GM12878 (cell line): ENCODE data around the gene CA5A. TPM values are rescaled to one million over a fixed set of nuclear protein-coding genes. Genes with fewer than 3 reads are reported as not detected.

Experiments
- BCL3 ChIP-seq: IDR thresholded peaks from 2 replicates; pipeline ENCODE4 v1.6.1; 2011; ENCODE audit warnings: borderline replicate concordance, low read depth, mild to moderate bottlenecking, moderate library complexity, low read length; ENCODE audit not compliant: insufficient read depth, poor library complexity, severe bottlenecking
- CBFB ChIP-seq: IDR thresholded peaks from 2 replicates; pipeline ENCODE4 v1.6.1; 2016; ENCODE audit warnings: antibody characterized with exemption, low read depth
- CTCF ChIP-seq, 3 experiments: IDR thresholded peaks in 2 of 3; conservative IDR thresholded peaks in 1 of 3; 2 replicates each; pipeline ENCODE4 v1.5.1; 2011; ENCODE audit warnings: low read depth in 3 of 3, low read length in 3 of 3, mild to moderate bottlenecking in 3 of 3, control low read depth in 2 of 3, moderate library complexity in 2 of 3, inconsistent platforms in 1 of 3, mixed read lengths in 1 of 3; ENCODE audit not compliant: control insufficient read depth in 2 of 3, insufficient read depth in 1 of 3; ENCODE audit errors: extremely low read depth in 1 of 3
- LARP7 ChIP-seq: fragments of 450-650 bp; IDR thresholded peaks from 2 replicates; pipeline ENCODE4 v1.6.1; 2017; ENCODE audit warnings: mild to moderate bottlenecking
- NKRF ChIP-seq: fragments of 450-650 bp; conservative IDR thresholded peaks from 2 replicates; pipeline ENCODE4 v1.6.1; 2017; ENCODE audit warnings: mild to moderate bottlenecking, moderate library complexity
- POLR2AphosphoS5 ChIP-seq: IDR thresholded peaks from 2 replicates; pipeline ENCODE4 v1.6.1; 2011; ENCODE audit warnings: mild to moderate bottlenecking, low read length, inconsistent platforms
- RAD21 ChIP-seq: IDR thresholded peaks from 2 replicates; pipeline ENCODE4 v1.6.1; 2011; ENCODE audit warnings: mild to moderate bottlenecking, low read depth, low read length, moderate library complexity; ENCODE audit not compliant: insufficient read depth
- SMARCA5 ChIP-seq: fragments of 450-650 bp; IDR thresholded peaks from 2 replicates; pipeline ENCODE4 v1.6.1; 2017; ENCODE audit warnings: mild to moderate bottlenecking
- TBL1XR1 ChIP-seq: IDR thresholded peaks from 2 replicates; pipeline ENCODE4 v1.6.1; 2012; ENCODE audit warnings: low read depth, low read length, improper control_type of control experiment
- ZBTB4 ChIP-seq: fragments of 450-650 bp; formaldehyde crosslinking; IDR thresholded peaks from 2 replicates; pipeline ENCODE4 v1.4.0; 2022; ENCODE audit warnings: mild to moderate bottlenecking, moderate library complexity
- ZNF687 ChIP-seq: fragments of 450-650 bp; IDR thresholded peaks from 2 replicates; pipeline ENCODE4 v1.6.1; 2017; ENCODE audit warnings: mild to moderate bottlenecking, moderate library complexity
- polyA plus RNA-seq, 11 experiments: library from polyadenylated mRNA; depleted of rRNA in 4 of 11; unstranded in 6 of 11; stranded (reverse) in 5 of 11; fragments of >200 nt; fragmentation: Nextera tagmentation in 4 of 11; fragmentation: Illumina TruSeq in 1 of 11; extraction: Ambion mirVana in 4 of 11; extraction: Trizol in 1 of 11; gene quantifications; 1 replicate in 1 of 11; 2 replicates in 10 of 11; pipeline versions ENCODE4 v1.2.1 to v1.2.3, GENCODE V29; 2011 to 2016; ENCODE audit warnings: inconsistent platforms in 2 of 11, missing spikeins in 2 of 11, low read depth in 1 of 11
- total RNA-seq, 4 experiments: library from RNA; depleted of rRNA in 3 of 4; stranded (reverse); fragments of >200 nt in 3 of 4; fragmentation: Illumina TruSeq in 1 of 4; extraction: Trizol in 1 of 4; gene quantifications; 2 replicates each; pipeline versions ENCODE4 v1.2.1 to v1.2.3, GENCODE V29; 2013 to 2021

Gene CA5A
- total and polyA plus RNA-seq, 10 of the 15 experiments (the other 5 are each of a cell fraction or from before 2014, with no cell fraction given): not detected

- 0 out of 2 replicates have a peak, but pooled peaks have one; percentile 21 for TF ChIP-seq TBL1XR1
- peak in 1 of 3 experiments; percentile 17; a peak in 1 of 6 replicates for TF ChIP-seq CTCF (IDR thresholded peaks at IDR 0.05 in 2 of 3, conservative IDR thresholded peaks at IDR 0.05 in 1 of 3; ENCODE audit: control insufficient read depth in 2 of 3, extremely low read depth in 1 of 3, insufficient read depth in 1 of 3, low read depth in 3 of 3, low read length in 3 of 3)
- 0 out of 2 replicates have a peak, but pooled peaks have one; percentile 45 for TF ChIP-seq LARP7
- TF ChIP-seq POLR2AphosphoS5: no peak; the same call in 1 of the 2 replicates
- TF ChIP-seq BCL3: no peak
- TF ChIP-seq CBFB: no peak
- peak; percentile 63; the same call in 1 of the 2 replicates for TF ChIP-seq SMARCA5
- TF ChIP-seq NKRF: peak; percentile 30; the same call in 1 of the 2 replicates
- no peak for TF ChIP-seq ZBTB4 (CRISPR knock-in tag)
- no peak for TF ChIP-seq RAD21
- TF ChIP-seq ZNF687: no peak
These were observed 15.5 kb upstream of the CA5A start (continued) for GRCh38 chr16:87951552-87952538.
